A549 (cell line): Measurements from ENCODE around the gene TP73. TPM values are rescaled to one million over a fixed set of nuclear protein-coding genes. Genes with fewer than 3 reads are reported as not detected.

Experiments used
- ATAC-seq, 2 experiments: fragments of 200-7000 bp in 1 of 2; fragments of >200 bp in 1 of 2; cut with Nextera tagmentation in 1 of 2; cut with Tn5 transposase in 1 of 2; 3 replicates each; pipeline versions ENCODE4 v1.8.0 to v1.9.1; 2018 to 2020; ENCODE audit warnings: mild to moderate bottlenecking in 1 of 2, moderate library complexity in 1 of 2
- CTCF ChIA-PET: fragments of 300-600 bp; sonication (Branson Sonifier 250); formaldehyde crosslinking; extraction: SDS; loops from one replicate; lab custom pipeline; 2021; ENCODE audit warnings: antibody characterized with exemption, inconsistent platforms; lab: Yijun Ruan, JAX
- POLR2A ChIA-PET: fragments of 350-600 bp; formaldehyde crosslinking; extraction: SDS; loops from one replicate; lab custom pipeline; 2021; ENCODE audit warnings: antibody characterized with exemption, inconsistent platforms; lab: Yijun Ruan, JAX
- DNase-seq, 2 experiments: peaks; one replicate each; pipeline versions ENCODE4 v3.0.0 to v3.0.0-alpha.2; 2011 to 2016; ENCODE audit warnings: low read depth in 1 of 2, low spot score in 1 of 2
- FAIRE-seq: peaks from 2 replicates; lab custom pipeline; 2011; peaks lifted over from hg19 to GRCh38; lab: Jason Lieb, UNC
- H3K27ac ChIP-seq, 2 experiments: fragments of >200 bp; sonication (Bioruptor Twin); formaldehyde crosslinking; 3 replicates each; pipeline ENCODE4 v1.5.1; 2016 to 2017
- H3K4me1 ChIP-seq: fragments of >200 bp; sonication (Bioruptor Twin); formaldehyde crosslinking; 3 replicates; pipeline ENCODE4 v1.6.1; 2016
- H3K4me2 ChIP-seq: fragments of >200 bp; sonication (Bioruptor Twin); formaldehyde crosslinking; 3 replicates; pipeline ENCODE4 v1.6.1; 2016
- H3K4me3 ChIP-seq: fragments of >200 bp; sonication (Bioruptor Twin); formaldehyde crosslinking; 3 replicates; pipeline ENCODE4 v1.5.1; 2016
- H3K9me3 ChIP-seq: fragments of >200 bp; sonication (Bioruptor Twin); formaldehyde crosslinking; 3 replicates; pipeline ENCODE4 v1.6.1; 2016
- BHLHE40 ChIP-seq: IDR thresholded peaks from 2 replicates; pipeline ENCODE4 v1.6.1; 2012; ENCODE audit warnings: low read depth, low read length, inconsistent platforms
- CHD2 ChIP-seq: fragments of 150-350 bp; IDR thresholded peaks from 2 replicates; pipeline ENCODE4 v1.6.1; 2014; ENCODE audit warnings: low read length; ENCODE audit not compliant: partially characterized antibody
- CTCF ChIP-seq: fragments of >200 bp; sonication (Bioruptor Twin); formaldehyde crosslinking; IDR thresholded peaks from 3 replicates; pipeline ENCODE4 v1.5.1; 2016
- E2F6 ChIP-seq: IDR thresholded peaks from 2 replicates; pipeline ENCODE4 v1.6.1; 2012; ENCODE audit warnings: low read depth, borderline replicate concordance
- EHMT2 ChIP-seq: fragments of 200-600 bp; sonication (generic); IDR thresholded peaks from 2 replicates; pipeline ENCODE4 v1.6.1; 2016; ENCODE audit warnings: antibody characterized with exemption, low read depth, mild to moderate bottlenecking, moderate library complexity
- FOSB ChIP-seq: fragments of 250-450 bp; sonication (Bioruptor Pico); IDR thresholded peaks from 2 replicates; pipeline ENCODE4 v1.5.0; 2020; ENCODE audit warnings: mild to moderate bottlenecking, moderate library complexity
- FOXS1 ChIP-seq: fragments of 250-450 bp; sonication (Bioruptor Pico); IDR thresholded peaks from 2 replicates; pipeline ENCODE4 v1.5.0; 2020; ENCODE audit warnings: mild to moderate bottlenecking, moderate library complexity
- HMGXB4 ChIP-seq: fragments of 250-450 bp; sonication (Bioruptor Pico); IDR thresholded peaks from 2 replicates; pipeline ENCODE4 v1.5.0; 2021; ENCODE audit warnings: mild to moderate bottlenecking, moderate library complexity, borderline replicate concordance
- HOXB13 ChIP-seq: fragments of 250-450 bp; sonication (Bioruptor Pico); IDR thresholded peaks from 2 replicates; pipeline ENCODE4 v1.5.0; 2020; ENCODE audit warnings: low read depth, mild to moderate bottlenecking, moderate library complexity
- HOXB5 ChIP-seq: fragments of 250-450 bp; sonication (Bioruptor Pico); IDR thresholded peaks from 2 replicates; pipeline ENCODE4 v1.5.0; 2020; ENCODE audit warnings: mild to moderate bottlenecking, moderate library complexity
- KDM1A ChIP-seq: fragments of 200-600 bp; sonication (generic); IDR thresholded peaks from 2 replicates; pipeline ENCODE4 v1.6.1; 2016; ENCODE audit warnings: low read depth, mild to moderate bottlenecking
- MYC ChIP-seq: IDR thresholded peaks from 2 replicates; pipeline ENCODE4 v1.6.1; 2012; ENCODE audit warnings: mild to moderate bottlenecking, inconsistent platforms, low read length, improper control_type of control experiment, borderline replicate concordance
- NFE2L2 ChIP-seq: fragments of 150-350 bp; conservative IDR thresholded peaks from 2 replicates; pipeline ENCODE4 v1.6.1; 2014; ENCODE audit warnings: low read length
- NPAS2 ChIP-seq: fragments of 250-450 bp; sonication (Bioruptor Pico); IDR thresholded peaks from 2 replicates; pipeline ENCODE4 v1.8.0; 2022; ENCODE audit warnings: mild to moderate bottlenecking, moderate library complexity, borderline replicate concordance
- NR3C1 ChIP-seq: fragments of >200 bp; sonication (Bioruptor Twin); formaldehyde crosslinking; IDR thresholded peaks from 3 replicates; pipeline ENCODE4 v1.6.1; 2017
- POLR2AphosphoS2 ChIP-seq: conservative IDR thresholded peaks from 2 replicates; pipeline ENCODE4 v1.6.1; 2012; ENCODE audit warnings: low read length, improper control_type of control experiment, inconsistent platforms
- RCOR1 ChIP-seq: fragments of 150-350 bp; IDR thresholded peaks from 2 replicates; pipeline ENCODE4 v1.6.1; 2014; ENCODE audit warnings: antibody characterized with exemption, low read length, low read depth
- RFX5 ChIP-seq: fragments of 450-650 bp; IDR thresholded peaks from 2 replicates; pipeline ENCODE4 v1.7.1; 2014; ENCODE audit warnings: antibody characterized with exemption, mild to moderate bottlenecking, moderate library complexity
- SMC3 ChIP-seq: fragments of >200 bp; sonication (Bioruptor Twin); formaldehyde crosslinking; IDR thresholded peaks from 3 replicates; pipeline ENCODE4 v1.6.1; 2018; ENCODE audit warnings: inconsistent platforms
- ZFP36 ChIP-seq: fragments of 450-650 bp; IDR thresholded peaks from 2 replicates; pipeline ENCODE4 v1.6.1; 2014; ENCODE audit warnings: borderline replicate concordance; ENCODE audit not compliant: partially characterized antibody
- ZNF302 ChIP-seq: fragments of 250-450 bp; sonication (Bioruptor Pico); IDR thresholded peaks from 2 replicates; pipeline ENCODE4 v1.9.0; 2021; ENCODE audit warnings: inconsistent platforms, mild to moderate bottlenecking, moderate library complexity
- ZSCAN20 ChIP-seq: fragments of 250-450 bp; sonication (Bioruptor Pico); IDR thresholded peaks from 2 replicates; pipeline ENCODE4 v1.8.0; 2022; ENCODE audit warnings: mild to moderate bottlenecking, moderate library complexity
- WGBS: methylation state at CpG from one replicate; pipeline ENCODE4 v1.1.6; 2017; ENCODE audit errors: missing lambda C conversion rate; 5-methylcytosine and 5-hydroxymethylcytosine counted together
- polyA plus RNA-seq, 4 experiments: library from polyadenylated mRNA; depleted of rRNA in 3 of 4; stranded (reverse); fragments of >200 nt; fragmentation: RNase III in 1 of 4; extraction: RNeasy Plus Mini Kit Qiagen cat#74134 plus additional on column Dnase treatment in 1 of 4; gene quantifications; 2 replicates in 3 of 4; 3 replicates in 1 of 4; pipeline ENCODE4 v1.2.3, GENCODE V29; 2011 to 2017
- TF ChIP-seq, protein P1 (sequence below): fragments of 200-600 bp; sonication (generic); IDR thresholded peaks from 2 replicates; pipeline ENCODE4 v1.6.1; 2016; ENCODE audit warnings: antibody characterized with exemption, mild to moderate bottlenecking, moderate library complexity
- TF ChIP-seq, protein P2 (sequence below): IDR thresholded peaks from 2 replicates; pipeline ENCODE4 v1.6.1; 2012

Gene TP73
- polyA plus RNA-seq, 2 of the 4 experiments (the other 2 are of a cell fraction): 0.01 to 0.25 TPM

DNA sequence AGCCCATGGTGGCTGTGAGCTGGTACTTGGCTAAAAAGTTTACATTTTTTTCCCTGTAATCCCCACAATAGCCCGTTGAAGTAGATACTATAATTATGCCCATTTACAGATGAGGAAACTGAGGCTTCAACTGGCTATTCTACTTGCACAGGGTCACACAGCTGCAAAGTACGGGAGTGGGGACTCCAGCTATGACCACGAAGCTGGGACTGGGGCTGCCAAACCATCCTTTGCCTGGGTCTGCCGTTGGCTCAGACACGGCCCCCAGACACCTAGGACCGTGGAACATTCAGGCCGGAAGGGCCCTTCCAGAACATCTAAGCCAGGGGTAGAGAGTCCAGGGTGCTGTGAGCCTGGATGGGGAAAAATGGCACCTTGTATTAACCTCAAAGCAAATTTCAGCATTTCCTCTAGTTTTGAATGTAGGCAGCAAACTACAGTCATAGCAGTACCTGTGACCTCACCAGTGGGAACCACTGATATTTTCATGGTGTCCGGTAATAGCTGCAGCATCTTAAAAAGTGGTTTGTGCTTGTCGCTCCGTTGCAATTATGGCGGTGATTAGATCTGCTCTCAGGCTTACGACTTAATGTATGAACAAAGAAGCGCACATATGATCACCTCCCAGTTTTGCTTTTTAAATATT, 4.3 kb downstream of the TP73 start:
- POLR2A ChIA-PET: no interaction called here
- peaks cover 3% of the 10 kb centered on the region; the same call in 1 of the 3 replicates for H3K4me1 ChIP-seq
- no peaks in the 10 kb centered on the region for H3K9me3 ChIP-seq

GRCh38 chr1:3657096-3657475, 4.8 kb downstream of the TP73 start:
- Histone ChIP-seq H3K4me1 (no peaks in the 10 kb centered on the region), H3K4me2 (no peak overlapping the region), H3K4me3 (no peak overlapping the region), H3K9me3 (no peaks in the 10 kb centered on the region), H3K27ac (no peak overlapping the region)
- no peak for ATAC-seq
- 38% methylated on average over 6 of the region's 6 CpGs for WGBS
- DNase-seq: no peak
- TF ChIP-seq FOXS1 (CRISPR knock-in tag) (no peak), ZFP36 (no peak), ZNF302 (no peak), NFE2L2 (no peak), KDM1A (no peak)
- no peak for FAIRE-seq
- ChIA-PET CTCF (no interaction called here), POLR2A (no interaction called here)

More for the DNA sequence above, 4.3 kb downstream of the TP73 start:
- no peak for DNase-seq
- Histone ChIP-seq H3K4me2 (no peak overlapping the region), H3K4me3 (no peak overlapping the region)
- 74% methylated on average over 9 of the region's 13 CpGs for WGBS
- CTCF ChIA-PET: interaction anchor here (1.0 kb wide), 1 partner anchor 39 kb away, joined by 3 read pairs; no protein-coding TSS in a partner anchor
- no peak for TF ChIP-seq CTCF
- no peak for TF ChIP-seq SMC3
- no peak for TF ChIP-seq EHMT2
- no peak for TF ChIP-seq FOSB
- no peak for TF ChIP-seq MYC
- TF ChIP-seq, all 56 proteins: peak for 0
- ATAC-seq: no peak
- no peak overlapping the region for H3K27ac ChIP-seq
- no peak for FAIRE-seq

DNA sequence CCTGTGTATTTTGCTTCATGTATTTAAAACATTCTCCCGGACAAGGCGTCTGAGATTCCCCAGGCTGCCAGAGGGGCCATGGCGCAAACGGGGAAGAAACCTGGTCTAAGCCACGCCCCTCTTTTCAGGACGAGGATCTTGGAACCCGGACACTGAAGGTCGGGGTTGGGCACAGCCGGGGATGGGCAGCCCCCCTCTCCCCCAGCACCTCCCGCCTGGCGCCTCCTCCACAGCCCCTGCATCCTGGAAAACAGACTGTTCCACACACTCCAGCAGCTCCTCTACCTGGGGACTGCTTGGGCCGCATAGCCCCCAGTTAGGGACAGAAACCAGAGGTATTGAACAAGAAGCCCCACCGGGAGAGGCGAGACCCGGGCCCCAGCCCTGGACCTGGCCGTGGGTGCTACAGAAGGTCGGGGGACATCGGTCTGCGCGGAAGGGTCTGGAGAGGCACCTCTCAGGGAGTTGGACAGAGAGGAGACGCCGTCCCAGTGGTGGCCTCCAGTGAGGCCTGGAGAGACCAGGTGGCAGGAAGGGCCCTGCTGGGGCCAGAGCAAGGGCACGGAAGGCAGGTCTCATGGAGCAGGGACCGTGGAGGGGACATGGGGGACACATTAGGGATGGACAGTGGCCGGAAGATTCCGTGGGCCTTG, 5.4 kb downstream of the TP73 start:
- ChIA-PET CTCF (no interaction called here), POLR2A (no interaction called here)
- no peaks in the 10 kb centered on the region for H3K9me3 ChIP-seq
- H3K27ac ChIP-seq: no peak overlapping the region
- WGBS: 66% methylated on average over 24 of the region's 26 CpGs
- no peak overlapping the region for H3K4me2 ChIP-seq
- no peak for FAIRE-seq
- ATAC-seq: no peak
- DNase-seq: no peak
- H3K4me3 ChIP-seq: no peak overlapping the region
- TF ChIP-seq, protein P1, sequence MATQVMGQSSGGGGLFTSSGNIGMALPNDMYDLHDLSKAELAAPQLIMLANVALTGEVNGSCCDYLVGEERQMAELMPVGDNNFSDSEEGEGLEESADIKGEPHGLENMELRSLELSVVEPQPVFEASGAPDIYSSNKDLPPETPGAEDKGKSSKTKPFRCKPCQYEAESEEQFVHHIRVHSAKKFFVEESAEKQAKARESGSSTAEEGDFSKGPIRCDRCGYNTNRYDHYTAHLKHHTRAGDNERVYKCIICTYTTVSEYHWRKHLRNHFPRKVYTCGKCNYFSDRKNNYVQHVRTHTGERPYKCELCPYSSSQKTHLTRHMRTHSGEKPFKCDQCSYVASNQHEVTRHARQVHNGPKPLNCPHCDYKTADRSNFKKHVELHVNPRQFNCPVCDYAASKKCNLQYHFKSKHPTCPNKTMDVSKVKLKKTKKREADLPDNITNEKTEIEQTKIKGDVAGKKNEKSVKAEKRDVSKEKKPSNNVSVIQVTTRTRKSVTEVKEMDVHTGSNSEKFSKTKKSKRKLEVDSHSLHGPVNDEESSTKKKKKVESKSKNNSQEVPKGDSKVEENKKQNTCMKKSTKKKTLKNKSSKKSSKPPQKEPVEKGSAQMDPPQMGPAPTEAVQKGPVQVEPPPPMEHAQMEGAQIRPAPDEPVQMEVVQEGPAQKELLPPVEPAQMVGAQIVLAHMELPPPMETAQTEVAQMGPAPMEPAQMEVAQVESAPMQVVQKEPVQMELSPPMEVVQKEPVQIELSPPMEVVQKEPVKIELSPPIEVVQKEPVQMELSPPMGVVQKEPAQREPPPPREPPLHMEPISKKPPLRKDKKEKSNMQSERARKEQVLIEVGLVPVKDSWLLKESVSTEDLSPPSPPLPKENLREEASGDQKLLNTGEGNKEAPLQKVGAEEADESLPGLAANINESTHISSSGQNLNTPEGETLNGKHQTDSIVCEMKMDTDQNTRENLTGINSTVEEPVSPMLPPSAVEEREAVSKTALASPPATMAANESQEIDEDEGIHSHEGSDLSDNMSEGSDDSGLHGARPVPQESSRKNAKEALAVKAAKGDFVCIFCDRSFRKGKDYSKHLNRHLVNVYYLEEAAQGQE: no peak
- TF ChIP-seq CHD2: no peak
- TF ChIP-seq KDM1A: no peak
- no peak for TF ChIP-seq BHLHE40
- TF ChIP-seq NFE2L2: no peak
- no peak for TF ChIP-seq ZNF302
- TF ChIP-seq HOXB5: no peak
- TF ChIP-seq SMC3: no peak
- TF ChIP-seq POLR2AphosphoS2: no peak
- TF ChIP-seq HOXB13 (CRISPR knock-in tag): no peak
- no peak for TF ChIP-seq HMGXB4
- TF ChIP-seq NR3C1: no peak
- no peak for TF ChIP-seq ZSCAN20
- no peak for TF ChIP-seq E2F6
- no peak for TF ChIP-seq RCOR1
- no peak for TF ChIP-seq NPAS2
- TF ChIP-seq, protein P2, sequence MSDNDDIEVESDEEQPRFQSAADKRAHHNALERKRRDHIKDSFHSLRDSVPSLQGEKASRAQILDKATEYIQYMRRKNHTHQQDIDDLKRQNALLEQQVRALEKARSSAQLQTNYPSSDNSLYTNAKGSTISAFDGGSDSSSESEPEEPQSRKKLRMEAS: no peak
- TF ChIP-seq EHMT2: no peak
- TF ChIP-seq RFX5: no peak
- TF ChIP-seq, all 56 proteins: peak for 0
- H3K4me1 ChIP-seq: no peaks in the 10 kb centered on the region
